COLO668 (cell line): Measurements from ENCODE around the gene TUBE1.
A peak's percentile ranks its signal among the peaks of the same experiment; 100 is the strongest.
"Not testable (repeated sequence)": the region's sequence is repeated elsewhere in the genome, so short reads cannot be mapped to it uniquely, and the experiment has no call there.

ENCODE experiments used
- DNase-seq: peaks from one replicate; lab custom pipeline; 2025; ENCODE audit not compliant: unreplicated experiment; lab: John Stamatoyannopoulos, UW

TUBE1 gene

DNA sequence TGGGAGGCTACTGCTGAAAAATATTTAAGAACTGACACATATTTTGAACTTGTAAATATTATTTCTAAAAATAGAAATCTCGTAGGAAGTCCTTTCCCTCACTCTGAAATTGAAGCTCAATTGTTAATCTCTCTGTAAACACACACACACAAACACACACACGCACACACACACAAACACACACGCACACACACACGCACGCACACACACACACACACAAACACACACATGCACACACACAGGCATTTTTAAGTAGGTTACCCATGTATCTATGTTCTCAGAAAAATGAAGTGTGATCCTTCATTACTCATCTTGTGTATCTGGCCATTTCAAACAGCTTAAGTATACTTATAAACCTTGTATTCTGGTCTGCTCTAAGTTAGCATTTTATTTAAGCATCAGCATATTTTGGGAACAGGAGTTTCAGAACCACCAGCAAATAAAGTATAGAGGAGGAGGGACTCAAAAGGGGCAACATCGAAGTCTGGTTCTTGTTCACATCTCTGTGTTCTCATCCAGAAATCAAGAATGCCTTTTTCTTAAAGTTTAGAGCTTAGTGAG, 21.8 kb downstream of the TUBE1 start:
- no peak for DNase-seq

DNA sequence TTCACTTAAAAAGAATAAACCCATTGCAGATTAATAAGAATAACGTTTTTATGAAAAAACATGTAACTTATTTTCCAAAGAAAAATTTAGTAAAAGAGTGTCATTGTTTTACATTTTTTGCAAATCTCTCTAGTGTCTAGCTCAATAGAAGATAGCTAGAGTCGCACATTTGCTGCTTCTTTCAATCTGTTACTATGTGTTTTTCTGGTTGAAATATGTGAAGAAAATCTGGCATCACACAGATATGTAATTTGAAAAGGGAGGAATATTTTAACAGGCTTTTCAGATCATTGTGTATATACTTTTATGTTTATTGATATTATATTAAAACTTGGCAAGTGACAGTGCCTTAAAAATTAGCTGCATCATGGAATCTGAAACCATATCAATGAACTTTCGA, 24.3 kb downstream of the TUBE1 start:
- no peak for DNase-seq

DNA sequence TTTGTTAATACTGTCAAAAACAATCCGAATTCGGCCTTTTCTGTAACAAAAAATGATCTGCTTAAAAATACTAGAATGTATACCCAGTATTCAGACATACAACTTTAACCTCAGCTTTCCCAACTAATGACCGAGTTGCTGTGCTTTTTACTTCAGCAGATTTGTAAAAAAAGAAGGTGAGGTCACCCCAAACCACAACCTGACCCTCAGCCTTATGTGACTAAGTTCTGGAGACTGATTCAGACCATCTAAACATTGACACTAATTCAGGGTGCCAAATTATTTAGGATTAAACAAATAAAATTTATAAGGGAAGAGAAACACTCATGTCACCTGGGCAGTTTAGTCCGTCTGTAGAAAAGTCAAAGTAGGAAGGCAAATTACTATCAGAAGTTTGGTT, 25.7 kb downstream of the TUBE1 start:
- no peak for DNase-seq

DNA sequence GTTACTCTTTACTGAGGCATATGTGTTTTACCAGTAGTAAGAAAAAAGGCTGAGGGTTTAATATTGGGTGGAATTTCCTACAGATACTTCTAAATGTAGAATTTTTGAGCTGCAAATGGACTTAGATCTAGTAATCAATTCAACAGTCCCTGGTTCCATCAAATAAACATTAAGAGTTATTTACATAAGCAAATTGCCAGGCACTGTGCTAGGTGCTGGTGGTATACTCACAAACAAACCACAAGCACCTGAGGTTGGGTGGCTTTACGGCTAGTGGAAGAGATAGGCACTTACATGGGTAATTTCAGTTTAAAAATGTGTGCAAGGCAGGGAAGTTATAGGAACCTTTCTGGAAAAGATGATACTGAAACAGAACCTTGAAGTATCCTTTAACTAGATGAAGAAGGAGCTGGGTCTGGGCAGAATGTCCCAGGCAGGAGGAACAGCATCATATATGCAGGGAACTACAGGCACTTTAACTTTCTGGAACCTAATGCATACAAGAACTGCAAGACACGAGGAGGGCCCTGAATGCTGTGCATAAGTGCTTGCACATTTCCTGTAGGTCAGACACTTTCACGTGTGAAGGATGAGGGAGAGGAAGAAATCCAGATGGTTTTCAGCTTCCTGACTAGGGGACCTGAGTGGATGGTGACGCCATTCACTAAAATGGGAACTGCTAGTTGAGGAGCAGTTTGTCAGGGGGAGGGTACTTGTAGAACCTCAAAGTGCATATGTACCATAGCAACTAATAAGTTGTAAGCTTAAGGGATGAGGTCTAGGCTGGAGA, 28.8 kb downstream of the TUBE1 start:
- DNase-seq, result no peak

DNA sequence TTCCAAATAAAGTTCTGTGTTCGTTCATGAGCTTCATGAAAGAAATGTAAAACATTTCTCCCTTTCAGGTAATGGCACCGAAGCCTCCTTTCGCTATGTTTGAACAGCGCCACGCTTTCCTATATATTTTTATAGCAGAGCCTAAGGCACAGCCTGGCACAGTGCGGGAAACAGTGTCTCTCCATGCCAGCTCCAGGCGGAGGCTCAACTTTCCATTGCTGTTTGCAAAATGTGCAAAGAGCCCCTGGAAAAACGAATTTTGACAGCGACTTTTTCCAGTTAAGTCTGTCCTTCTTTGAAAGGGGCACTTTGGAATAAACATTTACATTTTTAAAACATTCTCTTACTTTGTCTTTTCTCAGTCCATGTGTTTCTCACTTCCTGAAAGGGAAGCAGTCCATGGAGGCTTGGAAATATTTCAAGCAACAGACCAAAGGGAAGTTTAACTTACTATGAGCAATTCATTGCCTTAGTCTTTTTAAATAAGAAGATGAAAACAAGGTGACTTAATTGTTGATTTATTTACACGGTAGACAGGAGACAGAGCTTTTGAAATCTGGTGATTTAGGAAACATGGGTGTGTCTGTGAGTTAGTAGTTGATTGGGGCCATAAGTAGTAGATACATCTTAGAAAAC, 32.6 kb downstream of the TUBE1 start:
- no peak for DNase-seq

DNA sequence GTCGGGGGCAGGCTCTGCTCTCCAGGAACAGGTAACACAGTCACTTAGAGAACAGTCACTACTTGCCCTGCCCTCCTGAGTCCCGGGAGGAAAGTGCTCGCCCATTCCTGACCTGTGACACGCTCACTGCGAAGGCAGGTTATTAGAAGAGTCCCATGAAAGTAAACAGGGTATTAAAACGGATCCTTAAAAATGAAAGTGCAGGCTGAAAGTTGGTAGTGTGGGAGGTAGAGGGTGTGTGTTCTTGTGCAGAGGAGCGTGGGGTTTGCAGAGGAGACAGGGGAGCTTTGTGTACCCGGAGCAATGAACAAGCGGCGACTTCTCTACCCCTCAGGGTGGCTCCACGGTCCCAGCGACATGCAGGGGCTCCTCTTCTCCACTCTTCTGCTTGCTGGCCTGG, 33.3 kb downstream of the TUBE1 start, which contains the start of gene CCN6:
TSS of gene CCN6 (plus strand) at position 104 of the 400 bp plus-strand sequence. CDS start at position 358, 254 bp downstream.
- DNase-seq, result no peak

DNA sequence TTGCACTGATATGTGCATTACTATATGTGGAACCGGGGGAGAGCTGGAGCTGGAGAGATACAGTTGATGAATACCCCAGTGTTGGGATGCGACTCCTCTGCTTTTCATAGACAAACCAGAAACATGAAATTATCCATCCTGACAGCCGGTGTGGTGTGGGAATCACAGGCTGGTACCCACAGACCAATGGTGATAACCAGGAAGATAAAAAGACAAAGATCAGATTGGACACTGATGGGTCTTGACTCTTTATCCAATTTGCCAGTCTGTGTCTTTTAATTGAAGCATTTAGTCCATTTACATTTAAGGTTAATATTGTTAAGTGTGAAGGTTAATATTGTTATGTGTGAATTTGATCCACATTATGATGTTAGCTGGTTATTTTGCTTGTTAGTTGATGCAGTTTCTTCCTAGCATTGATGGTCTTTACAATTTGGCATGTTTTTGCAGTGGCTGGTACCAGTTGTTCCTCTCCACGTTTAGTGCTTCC, 36.0 kb downstream of the TUBE1 start:
- not testable (repeated sequence) for DNase-seq

DNA sequence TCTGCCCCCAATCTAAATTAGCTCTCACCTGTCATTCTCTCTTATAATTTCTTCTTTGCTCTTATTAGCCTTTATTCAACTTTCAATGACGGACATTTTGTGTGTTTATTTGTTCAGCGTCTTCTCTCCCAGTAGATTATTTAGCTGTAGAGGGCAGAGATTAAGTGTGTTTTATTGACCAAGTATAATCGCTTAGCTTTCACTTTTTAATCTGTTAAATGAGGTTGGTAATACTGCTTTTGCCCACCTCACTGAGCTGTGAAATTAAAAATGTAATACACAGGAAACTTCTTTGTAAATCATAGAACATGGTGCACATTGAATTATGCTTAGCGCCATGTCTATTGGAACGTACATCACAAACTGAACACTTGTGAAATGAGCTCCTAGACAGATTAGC, 36.9 kb downstream of the TUBE1 start:
- DNase-seq, result no peak

DNA sequence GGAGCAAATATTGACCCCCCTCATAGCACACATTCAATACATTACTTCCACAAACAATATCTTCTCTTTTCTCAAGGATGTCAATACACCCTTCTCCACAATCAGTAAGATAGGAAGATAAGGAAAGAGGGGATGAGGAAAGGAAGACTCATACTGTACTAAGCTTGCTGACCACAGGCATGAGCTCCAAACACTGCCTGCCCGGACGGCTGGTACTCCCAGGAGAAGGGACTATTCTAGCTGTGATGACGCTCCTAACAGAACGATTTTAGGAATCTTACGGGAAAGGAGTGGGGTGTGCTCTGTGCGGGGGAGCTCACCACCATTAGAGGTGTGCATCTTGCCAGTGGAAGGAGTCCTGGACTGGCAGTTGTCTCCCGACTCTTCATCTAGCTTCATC, 37.3 kb downstream of the TUBE1 start:
- DNase-seq, result no peak

DNA sequence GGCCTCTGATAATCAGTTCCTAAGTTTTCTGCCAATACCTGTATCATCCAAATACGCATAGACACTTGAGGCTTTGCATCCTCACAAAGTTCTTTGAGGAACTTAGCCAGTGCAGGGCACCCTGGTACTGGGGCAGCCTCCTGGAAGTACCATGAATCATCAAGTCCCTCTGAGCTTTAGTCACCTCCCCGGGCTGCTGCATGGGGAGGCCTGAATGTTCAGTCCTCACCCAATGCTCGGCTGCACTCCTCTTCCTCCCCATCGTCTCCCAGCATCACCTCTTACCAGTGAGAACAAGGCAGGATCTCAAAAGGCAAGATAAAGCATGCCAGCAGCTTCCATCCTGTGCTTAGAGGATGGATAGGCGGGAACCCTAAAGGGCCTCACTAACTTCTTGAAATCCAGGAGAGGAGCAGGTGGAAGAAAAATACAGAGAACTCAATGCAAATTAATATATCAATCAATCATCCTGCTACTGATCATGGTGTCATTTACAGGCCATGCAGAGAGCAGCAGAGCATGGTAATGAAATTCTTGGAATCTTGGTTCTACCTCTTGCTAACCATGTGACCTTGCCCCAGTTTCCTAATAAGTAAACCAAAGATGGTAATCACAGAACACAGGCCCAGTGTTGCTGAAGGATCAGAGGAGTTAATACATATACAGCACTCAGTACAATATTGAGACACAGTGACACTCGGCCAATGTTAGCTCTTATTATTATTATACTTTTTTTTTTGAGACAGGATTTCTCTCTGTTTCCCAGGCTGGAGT, 38.1 kb downstream of the TUBE1 start:
- no peak for DNase-seq

DNA sequence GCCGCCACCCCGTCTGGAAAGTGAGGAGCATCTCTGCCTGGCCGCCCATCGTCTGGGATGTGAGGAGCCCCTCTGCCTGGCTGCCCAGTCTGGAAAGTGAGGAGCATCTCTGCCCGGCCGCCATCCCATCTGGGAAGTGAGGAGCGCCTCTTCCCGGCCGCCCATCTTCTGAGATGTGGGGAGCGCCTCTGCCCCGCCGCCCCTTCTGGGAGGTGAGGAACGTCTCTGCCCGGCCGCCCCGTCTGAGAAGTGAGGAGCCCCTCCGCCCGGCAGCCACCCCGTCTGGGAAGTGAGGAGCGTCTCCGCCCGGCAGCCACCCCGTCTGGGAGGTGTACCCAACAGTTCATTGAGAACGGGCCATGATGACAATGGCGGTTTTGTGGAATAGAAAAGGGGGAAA, 39.8 kb downstream of the TUBE1 start:
- DNase-seq, result not testable (repeated sequence)

DNA sequence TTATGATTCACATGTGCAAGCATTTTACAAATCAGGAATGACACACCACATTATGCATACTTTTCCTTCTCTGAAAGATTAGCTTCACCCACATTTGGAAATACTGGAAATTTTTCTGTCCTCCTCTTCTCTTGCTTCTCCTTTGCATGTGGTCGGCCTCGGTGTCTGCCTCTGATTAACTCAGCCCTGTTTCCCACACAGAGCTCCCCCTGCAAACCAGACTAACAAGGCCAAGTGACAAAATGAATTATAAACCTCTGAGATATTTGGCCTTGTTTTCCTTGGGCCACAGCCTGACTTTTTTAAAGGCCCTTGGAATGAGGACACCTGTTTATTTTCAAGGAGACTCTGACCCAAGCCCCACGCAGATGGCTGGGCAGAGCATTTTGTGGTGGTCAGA, 42.4 kb downstream of the TUBE1 start:
- DNase-seq, result no peak

DNA sequence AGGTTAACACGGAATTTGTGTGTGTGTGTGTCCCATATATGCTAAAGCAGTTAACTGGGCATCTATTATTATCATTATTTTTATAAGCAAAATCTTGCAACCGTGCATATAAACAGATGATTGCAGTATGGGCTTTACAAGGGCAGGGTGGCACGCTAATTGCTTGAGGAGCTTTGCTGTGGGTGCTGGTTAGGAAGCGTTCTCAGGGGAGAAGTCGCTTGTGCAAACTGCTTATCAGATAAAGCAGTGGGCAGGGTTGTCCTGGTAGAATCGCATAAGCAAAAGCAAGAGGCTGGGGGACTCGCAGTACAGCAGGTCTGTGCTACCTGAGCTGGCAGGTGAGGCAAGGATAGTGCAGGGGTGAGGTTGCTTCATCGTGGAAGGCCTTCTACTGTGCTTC, 43.1 kb downstream of the TUBE1 start:
- DNase-seq, result no peak

DNA sequence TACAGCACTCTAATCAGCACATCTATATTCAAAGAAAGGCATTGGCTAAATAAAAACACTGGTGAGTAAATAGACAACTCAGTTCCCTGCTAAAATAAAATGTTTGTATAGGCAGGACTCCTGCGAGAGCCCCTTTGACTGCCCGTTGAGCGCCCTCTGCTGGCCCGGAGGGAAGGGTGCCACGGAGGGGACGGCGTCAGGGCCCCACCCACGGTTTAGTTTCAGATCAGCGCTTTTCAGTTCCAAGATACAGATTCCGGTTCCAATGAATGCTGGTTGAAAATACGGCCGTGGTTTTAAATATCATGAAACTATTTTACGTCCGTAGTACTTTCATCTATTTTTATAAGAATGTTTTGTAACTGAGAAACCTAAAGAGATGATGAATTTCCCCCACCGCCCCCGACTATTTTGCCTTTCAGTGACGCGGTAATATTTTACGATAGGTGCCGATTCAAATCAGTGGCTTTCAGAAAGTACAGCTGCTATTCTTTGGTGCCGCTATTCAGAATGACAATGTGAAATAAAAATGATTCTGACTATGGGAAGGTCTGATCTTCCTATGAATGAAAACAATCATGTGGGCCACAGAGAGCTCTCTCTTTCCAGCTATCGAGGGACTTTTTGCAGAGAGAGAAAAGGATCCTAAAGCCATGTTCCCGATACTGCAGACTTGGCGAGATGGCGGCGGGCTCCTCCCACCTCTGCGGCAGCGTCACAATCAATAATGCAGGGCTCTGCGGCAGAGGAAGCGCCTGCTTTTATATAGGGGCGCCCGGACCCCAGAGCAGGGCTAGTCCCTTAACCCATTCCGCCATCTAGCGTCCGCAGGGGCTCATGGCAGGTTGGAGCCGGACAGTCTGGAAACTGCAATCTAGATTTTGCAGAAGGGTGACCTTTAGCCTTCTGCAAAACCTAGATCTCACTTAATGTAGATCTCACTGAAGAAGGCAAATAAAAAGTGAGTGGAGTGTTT, 44.0 kb downstream of the TUBE1 start:
- DNase-seq, result peak; percentile 85

DNA sequence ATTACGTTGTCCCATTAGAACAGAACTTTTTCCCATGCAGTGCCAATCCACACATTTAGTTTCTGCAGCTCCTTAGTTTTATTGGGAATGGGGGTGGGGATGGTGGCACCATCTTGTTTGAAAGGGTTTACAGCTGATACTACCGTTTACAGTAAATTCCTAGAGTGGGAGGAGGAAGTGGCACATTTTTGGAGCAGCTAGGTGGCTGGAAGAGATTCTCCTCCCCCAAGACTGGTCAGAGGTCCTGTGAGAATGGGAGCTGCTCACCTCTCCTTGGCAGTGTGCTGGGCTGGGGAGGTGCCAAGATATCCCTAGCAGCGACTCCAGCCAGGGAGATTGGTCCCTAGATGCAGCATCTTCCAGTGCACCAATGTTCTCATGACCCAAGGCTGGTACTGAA, 45.7 kb downstream of the TUBE1 start:
- DNase-seq, result no peak

DNA sequence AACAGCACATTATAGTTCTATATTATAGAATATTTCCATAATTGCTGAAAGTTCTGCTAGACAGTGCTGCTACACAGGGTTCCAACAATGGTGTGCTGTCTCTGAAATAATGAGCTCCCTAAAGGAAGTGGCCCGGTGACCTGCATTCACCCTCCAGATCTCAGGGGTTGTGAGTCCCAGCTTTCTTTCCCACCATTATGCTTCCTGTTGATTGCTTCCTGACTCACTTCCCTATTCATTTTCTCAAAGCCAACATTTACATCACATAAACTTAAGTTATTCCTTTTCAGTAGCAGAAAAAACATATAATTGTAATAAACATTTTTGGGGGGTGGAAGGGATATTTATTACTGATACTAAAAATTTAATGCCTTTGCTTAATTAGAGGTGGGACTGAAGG, 46.3 kb downstream of the TUBE1 start:
- no peak for DNase-seq

DNA sequence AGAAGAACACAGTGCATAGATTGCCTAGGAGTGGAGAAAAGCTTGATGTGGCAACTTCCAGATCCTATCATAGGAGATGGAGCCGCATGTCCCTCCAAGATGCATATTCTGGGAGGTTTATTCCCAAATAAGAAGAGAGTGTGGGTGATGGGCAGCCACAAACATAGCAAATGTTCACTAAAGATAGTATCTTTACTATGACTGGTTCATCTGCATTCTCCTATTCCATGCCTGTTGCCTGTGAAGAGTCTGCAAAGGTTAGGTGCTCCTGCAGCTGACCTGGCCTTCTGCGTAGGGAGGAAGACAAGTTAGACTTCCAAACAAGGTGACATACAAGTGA, 47.9 kb downstream of the TUBE1 start:
- DNase-seq, result no peak

DNA sequence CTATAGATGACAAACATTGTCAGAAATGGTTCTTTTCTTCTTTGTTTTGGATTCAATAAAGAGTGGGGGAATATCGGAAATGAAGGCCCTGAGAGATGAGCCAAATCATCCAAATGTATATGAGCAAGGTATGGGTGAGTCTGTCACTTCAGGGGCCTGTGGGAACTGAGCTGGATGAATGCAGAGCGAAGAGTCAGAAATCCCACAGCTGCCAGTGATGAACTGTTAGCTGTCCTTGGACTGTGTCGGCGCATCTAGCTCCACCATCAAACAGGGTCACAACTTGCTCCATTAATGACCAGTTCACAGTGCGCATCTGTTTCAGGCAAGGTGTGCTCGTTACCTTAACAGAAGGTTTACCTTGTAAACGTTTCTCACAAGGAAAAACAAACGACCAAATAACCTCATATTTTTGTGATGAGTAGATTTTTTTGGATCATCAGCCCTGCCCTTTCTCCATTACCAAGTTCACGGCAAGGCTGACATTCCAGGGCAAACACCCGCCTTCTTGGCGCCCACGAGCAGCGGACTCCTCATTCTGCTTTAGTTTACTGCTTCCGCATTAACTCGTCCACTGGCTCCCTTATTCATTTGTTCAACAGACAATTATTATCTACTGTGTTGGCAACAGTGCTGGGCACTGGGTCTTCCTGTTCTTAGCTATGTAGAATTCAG, 48.4 kb downstream of the TUBE1 start:
- no peak for DNase-seq

DNA sequence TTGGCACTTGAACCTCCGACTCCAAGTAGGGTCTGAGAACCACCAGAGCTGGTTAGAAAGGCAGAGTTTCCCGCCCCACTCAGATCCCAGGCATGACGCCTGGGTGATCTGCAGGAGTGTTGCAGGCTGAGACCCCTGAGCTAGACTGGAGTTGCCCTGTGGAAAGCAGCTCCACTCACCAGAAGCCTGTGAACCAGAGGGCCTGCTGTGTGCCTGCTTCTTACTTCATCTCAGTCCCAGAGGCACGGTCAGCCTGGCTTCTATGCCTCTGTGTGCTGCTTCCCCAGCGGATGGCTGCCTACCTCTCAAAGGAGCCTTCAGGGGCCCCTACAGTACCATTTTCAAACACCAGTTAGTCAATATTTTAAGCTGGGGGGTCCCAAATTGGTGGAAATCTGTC, 49.0 kb downstream of the TUBE1 start:
- DNase-seq, result no peak

DNA sequence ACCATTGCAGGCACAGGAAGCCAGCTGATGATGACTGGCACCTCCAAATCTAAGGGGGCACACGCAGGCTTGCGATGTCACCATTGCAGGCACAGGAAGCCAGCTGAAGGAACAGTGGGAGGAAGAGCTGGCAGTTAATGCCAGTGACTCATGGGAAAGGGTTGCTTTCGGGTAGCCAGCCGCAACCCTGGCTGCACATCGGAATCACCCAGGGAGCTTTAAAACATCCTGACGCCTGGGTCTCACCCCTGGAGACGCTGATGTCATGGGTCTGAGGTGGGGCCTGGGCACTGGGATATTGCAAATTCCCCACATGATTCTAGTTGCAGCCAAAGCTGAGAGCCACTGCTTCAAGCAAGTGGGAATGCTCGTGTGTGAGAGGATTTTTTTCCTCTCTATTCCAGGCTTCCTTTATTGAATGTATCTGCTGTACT, 49.5 kb downstream of the TUBE1 start:
- DNase-seq, result no peak
